Pulmonary artery endothelial cell (primary cell): Measurements from ENCODE around the gene UMOD. TPM values are rescaled to one million over a fixed set of nuclear protein-coding genes. Genes with fewer than 3 reads are reported as not detected.

Experiments
- DNase-seq: peaks from one replicate; pipeline ENCODE4 v3.0.0-alpha.2; 2011; ENCODE audit warnings: low read depth, low spot score
- total RNA-seq: library from RNA; depleted of rRNA; stranded (reverse); fragments of >200 nt; gene quantifications from 2 replicates; pipeline ENCODE4 v1.2.3, GENCODE V29; 2014

The UMOD gene
- total RNA-seq, 1 donor from 2014 or later, result not detected

DNA sequence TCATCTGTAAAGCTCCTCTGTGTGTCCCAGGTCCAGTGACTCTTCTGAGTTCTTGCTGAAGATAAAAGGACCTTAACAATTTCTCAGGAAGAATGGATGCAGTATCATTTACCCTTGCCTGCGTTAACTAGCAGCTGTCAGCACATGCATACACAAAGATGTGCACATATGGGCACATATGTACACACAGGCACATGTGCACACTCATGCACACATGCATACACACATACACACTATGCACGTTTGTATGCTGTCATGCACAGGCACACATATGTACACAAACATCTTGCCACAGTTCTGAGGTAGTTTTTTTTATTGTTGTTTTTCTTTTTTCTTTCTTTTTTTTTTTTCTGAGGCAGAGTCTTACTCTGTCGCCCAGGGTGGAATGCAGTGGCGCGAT lies 50.1 kb downstream of the UMOD start:
- DNase-seq, result no peak

DNA sequence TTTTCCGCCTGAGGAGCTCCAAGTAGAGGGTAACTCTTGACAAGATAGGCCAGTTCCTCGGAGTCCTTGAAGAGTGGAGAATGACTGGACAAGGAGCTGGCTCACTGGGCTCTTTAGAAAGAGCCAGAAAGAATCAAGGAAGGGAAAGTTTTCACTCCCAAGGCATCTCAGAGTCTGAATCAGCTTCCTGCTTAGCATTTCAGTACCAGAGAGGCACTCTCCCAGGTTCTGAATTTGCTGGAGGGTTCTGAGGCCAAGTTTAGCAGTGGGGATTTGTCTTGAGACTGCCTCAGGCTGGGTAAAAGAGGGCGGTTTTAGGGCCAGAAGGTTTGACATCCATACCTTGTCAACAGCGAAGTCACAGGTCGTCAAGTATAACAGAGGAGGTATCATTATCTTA lies 50.7 kb downstream of the UMOD start:
- no peak for DNase-seq

DNA sequence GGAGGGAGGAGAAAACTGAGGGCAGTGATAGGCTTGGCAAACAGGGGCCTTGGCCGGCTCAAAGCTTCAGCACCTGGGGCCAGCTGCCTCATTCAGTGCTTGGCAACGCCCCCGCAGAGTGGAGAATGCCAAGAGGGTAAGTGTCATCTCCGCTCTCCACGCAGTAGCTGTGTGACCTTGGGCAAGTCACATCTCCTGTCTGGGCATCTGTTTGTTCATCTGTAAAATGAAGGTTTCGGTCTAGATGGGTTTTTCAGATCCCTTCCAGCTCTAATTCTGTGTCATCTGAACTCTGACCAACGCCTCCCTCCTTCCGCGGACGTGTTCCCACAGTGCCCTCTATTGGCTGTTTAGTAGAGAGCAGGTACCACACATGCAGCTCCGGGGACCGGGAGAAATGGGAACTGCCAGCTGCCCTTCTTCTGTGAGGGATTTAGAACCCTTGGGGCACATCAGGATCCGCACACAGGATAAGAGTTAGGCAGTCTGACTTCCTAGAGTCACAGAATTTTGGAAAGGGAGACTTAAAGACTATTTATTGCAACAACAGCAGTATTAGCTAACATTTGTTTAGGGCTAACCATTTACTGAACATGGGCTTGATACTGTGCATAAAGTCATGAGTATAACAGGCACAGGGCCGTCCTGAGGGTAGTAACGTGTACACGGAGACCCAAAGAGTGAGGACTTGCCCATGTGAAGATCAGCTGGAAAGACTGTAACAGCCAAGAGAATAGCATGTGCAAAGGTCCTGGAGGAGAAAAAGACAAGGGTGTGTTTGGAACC lies 52.0 kb downstream of the UMOD start:
- DNase-seq, result no peak

DNA sequence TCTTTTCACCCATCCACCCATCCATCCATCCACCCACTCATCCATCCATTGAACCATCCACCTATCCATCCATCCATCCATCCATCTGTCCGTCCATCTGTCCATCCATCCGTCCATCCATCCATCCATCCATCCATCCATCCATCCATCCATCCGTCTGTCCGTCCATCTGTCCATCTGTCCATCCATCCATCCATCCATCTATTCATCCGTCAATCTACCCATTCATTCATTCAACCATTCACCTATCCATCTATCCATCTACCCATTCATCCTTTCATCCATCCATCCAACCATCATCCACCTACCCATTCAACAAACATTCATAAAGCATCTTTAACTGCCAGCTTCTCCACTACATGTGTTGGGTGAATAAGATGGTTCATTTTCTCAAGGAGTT lies 54.1 kb downstream of the UMOD start:
- DNase-seq, result no peak

DNA sequence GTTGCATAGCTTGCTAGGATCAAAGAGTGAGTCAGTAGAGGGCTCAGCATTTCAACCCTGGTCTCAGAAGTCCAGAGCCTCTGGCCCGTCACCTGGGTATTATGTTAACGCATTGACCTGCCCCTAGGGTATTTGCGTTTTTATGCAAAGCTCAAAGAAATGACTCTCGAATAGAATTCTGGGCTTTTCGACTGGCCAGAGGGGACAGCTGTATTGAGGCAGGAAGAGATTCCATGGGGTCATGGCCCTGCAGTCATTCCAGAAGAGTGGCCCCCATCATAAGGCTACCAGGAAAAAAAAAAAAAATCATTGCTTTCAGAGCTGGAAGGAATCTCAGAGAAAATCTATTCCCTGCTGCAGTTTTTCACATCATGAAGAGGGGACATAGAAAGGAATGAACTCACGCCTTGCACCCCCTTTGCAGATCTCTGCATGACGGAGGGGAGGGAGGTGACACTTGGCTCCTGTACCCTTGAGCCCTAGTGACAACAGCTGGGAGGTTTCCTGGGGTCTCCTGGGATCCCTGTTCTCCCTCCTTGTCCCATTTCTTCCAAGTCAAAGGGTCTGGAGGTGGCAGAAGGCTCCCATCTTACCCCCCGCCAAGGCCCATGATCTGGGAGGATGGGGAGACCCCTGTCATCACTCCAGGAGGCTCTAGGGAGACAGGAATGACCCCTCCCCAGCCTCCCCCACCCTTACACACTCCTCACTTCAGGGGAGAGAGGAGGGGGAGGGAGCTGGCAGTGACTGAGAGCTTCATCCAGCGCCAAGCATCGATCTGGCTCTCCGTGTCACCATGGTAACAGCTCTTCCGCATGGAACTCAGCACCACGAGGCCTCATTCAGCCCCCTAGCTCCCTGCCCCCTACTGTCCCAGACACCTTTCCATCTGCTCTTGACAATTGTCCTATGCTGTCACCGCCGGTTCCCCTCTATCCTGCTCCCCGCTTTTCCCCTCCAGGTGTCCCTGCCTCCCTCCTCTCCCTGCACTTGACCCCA lies 61.0 kb downstream of the UMOD start:
- DNase-seq, result no peak

DNA sequence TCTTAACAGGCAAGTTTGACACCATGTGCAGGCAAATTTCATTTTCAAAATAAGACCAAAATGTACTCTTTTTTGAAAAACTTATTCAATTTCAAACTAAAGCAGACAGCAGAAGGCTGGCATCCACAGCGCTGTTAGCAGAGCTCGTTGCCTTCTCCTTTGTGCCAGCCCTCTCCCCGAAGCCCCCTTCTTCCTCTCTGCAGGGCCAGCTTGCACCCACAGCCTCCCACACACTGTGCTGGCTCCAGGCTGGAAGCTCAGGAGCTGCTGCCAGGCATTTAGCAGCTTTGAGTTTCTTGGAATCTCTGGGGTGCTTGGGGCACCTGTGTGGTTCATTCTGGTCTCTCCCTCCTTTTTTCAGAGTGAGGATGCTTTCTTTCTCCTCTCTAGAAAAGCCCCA lies 62.9 kb downstream of the UMOD start:
- DNase-seq, result no peak

DNA sequence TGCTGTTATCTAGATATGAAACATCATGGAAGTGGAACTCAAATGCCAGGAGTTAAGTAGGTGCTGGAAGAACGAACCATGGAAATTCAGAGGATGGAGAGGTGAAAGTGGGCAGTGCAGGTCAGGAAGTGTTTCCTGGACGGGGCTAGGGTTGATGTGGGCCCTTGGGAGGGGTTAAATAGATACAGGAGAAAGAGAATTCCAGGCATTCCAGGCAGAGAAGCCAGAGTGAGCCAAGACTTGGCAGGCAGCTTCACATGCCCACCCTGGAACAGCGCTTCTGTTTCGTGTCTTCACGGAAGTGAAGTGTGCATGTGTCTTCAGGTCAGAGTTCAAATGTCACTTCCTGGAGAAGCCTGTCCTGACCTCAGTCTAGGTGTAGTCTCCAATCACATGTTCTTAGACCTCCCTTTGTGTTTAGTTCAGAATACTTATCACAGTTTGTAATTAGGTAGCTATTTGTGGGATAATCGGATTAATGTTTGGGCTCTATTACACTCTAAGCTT lies 66.5 kb downstream of the UMOD start:
- DNase-seq, result no peak

Other genes with a start within 250 kb of the UMOD start
- not detected in 2 replicates for gene GP2, start 25.2 kb downstream of the UMOD start, total RNA-seq
- gene PDILT, start 52.0 kb upstream of the UMOD start, total RNA-seq, result not detected in 2 replicates
- not detected in 2 replicates for gene ACSM5, start 56.8 kb upstream of the UMOD start, total RNA-seq
- not detected in 2 replicates for gene ACSM2A, start 98.8 kb upstream of the UMOD start, total RNA-seq
- gene ACSM2B, start 223.7 kb upstream of the UMOD start, total RNA-seq, result not detected in 2 replicates